ENCODE measurements around the gene SH2D3A. TPM values are rescaled to one million over a fixed set of nuclear protein-coding genes. Genes with fewer than 3 reads are reported as not detected.

The SH2D3A gene
- total RNA-seq (0.53 TPM in 1 of 2 replicates, not detected in the other), polyA plus RNA-seq (0.04 and 0.06 TPM in 2 replicates), polyA minus RNA-seq (1.1 TPM in 1 of 2 replicates, not detected in the other), Bru-seq, nascent RNA (percentile 6 among the genes with signal in this experiment), BruChase-seq, experiment 1, labeled RNA remaining after a 6-hour chase (percentile 15 among the genes with signal in this experiment), BruChase-seq, experiment 2, labeled RNA remaining after a 2-hour chase (percentile 14 among the genes with signal in this experiment)
- polyA plus RNA-seq (2011; cell fraction: cytosol; rRNA removed), result 0.07 and 0.08 TPM in 2 replicates
- polyA plus RNA-seq (2011; cell fraction: nucleus; rRNA removed), result 0.40 and 0.45 TPM in 2 replicates
- polyA plus RNA-seq (2012), result 0.37 and 0.41 TPM in 2 replicates
- 11.0 TPM for polyA minus RNA-seq (2011; cell fraction: cytosol; rRNA and poly(A)+ RNA removed)
- polyA minus RNA-seq (2011; cell fraction: nucleus; rRNA and poly(A)+ RNA removed), result not detected in 2 replicates
- long read RNA-seq, partial matches to known transcripts, result 0 of 1 reads
- long read RNA-seq, other reads (novel, unspliced or antisense), result 1 of 1 reads

- peak; percentile 37 for DNase-seq (ENCODE audit: low read depth, low spot score)
- intact Hi-C loops (cut with micrococcal nuclease), result loop anchor here (1.0 kb wide), 1 partner anchor 96 kb away; no protein-coding TSS in a partner anchor
- no peak for TF ChIP-seq JUN (IDR thresholded peaks at IDR 0.05; ENCODE audit: borderline replicate concordance, insufficient read depth, insufficient read length, low read depth)
- no peak for TF ChIP-seq CTCF (IDR thresholded peaks at IDR 0.05; ENCODE audit: extremely low read depth in 1 of 2, insufficient read depth in 1 of 2, low read depth in 1 of 2, low read length in 2 of 2)
- TF ChIP-seq POLR2AphosphoS5 (IDR thresholded peaks at IDR 0.05; ENCODE audit: insufficient read depth, low read depth, low read length), result no peak
- no peak for TF ChIP-seq MYC (IDR thresholded peaks at IDR 0.05; ENCODE audit: low read depth, low read length)
- TF ChIP-seq FOS (IDR thresholded peaks at IDR 0.05; ENCODE audit: borderline replicate concordance, insufficient read depth, low read length), result no peak
- no peak for TF ChIP-seq MAX (IDR thresholded peaks at IDR 0.05; ENCODE audit: insufficient read depth, insufficient read length)
- no peak for TF ChIP-seq GATA2 (IDR thresholded peaks at IDR 0.05; ENCODE audit: insufficient read depth, insufficient read length, low read depth, low read length)
- no peak for TF ChIP-seq POLR2A (IDR thresholded peaks at IDR 0.05; ENCODE audit: low read depth, low read length)
- no peak for TF ChIP-seq EZH2 (IDR thresholded peaks at IDR 0.05; ENCODE audit: borderline replicate concordance, low read depth, low read length, severe bottlenecking)
- no peaks in the 10 kb centered on the region for H3K9me1 ChIP-seq (replicated peaks; ENCODE audit: control insufficient read depth, extremely low read depth, insufficient read depth, low read length)
- ChIA-PET CTCF (interaction anchor here (0.8 to 3.3 kb wide), 4 partner anchors 29 to 251 kb away, joined by 3 to 16 read pairs (median 4); partner anchors contain the start of gene GPR108), POLR2A (no interaction called here)
- H3K4me3 ChIP-seq (replicated peaks in 1 of 3; ENCODE audit: insufficient read depth in 1 of 3, low read depth in 1 of 3, low read length in 3 of 3), result peak within 1 kb of the TSS in 1 of 3 experiments; percentile 4
- peak within 1 kb of the TSS; percentile 52 for H2AFZ ChIP-seq (ENCODE audit: low read depth, low read length)
- H3K27ac ChIP-seq (ENCODE audit: insufficient read depth, low read depth, low read length), result no peak within 1 kb of the TSS
- H3K79me2 ChIP-seq (ENCODE audit: control insufficient read depth, insufficient read depth, low read length), result no peaks in the 10 kb centered on the region
- H3K4me2 ChIP-seq (ENCODE audit: insufficient read depth, low read length), result peak within 1 kb of the TSS; percentile 10
- BruUV-seq (replicated peaks), result no TSS peak
- dilution Hi-C loops (cut with MboI; ENCODE audit: extremely low pct_ligation_motif_present, low sequenced_read_pairs), result no loop called here
- H3K9me3 ChIP-seq (replicated peaks; ENCODE audit: control insufficient read depth, insufficient read depth, low read length), result no peaks in the 10 kb centered on the region
- no peaks in the 10 kb centered on the region for H4K20me1 ChIP-seq (replicated peaks; ENCODE audit: control insufficient read depth, extremely low read depth, insufficient read depth, low read length)
- peaks cover 5 to 9% of the 10 kb centered on the region in 2 experiments for H3K27me3 ChIP-seq (ENCODE audit: control insufficient read depth in 2 of 2, insufficient read depth in 2 of 2, low read length in 2 of 2)
- H3K9ac ChIP-seq (replicated peaks; ENCODE audit: extremely low read depth, insufficient read depth, low read length), result no peak within 1 kb of the TSS
- H3K36me3 ChIP-seq (ENCODE audit: control insufficient read depth in 2 of 2, extremely low read depth in 1 of 2, insufficient read depth in 2 of 2, low read length in 2 of 2), result no peaks in the 10 kb centered on the region
- no peak for FAIRE-seq
- H3K4me1 ChIP-seq (ENCODE audit: control insufficient read depth, extremely low read depth, insufficient read depth, low read length), result peaks cover 4% of the 10 kb centered on the region
These were observed at the start of gene SH2D3A for GRCh38 chr19:6767357-6768235. Gene SH2D3A (minus strand): TSS chr19:6767435. CDS start chr19:6763748, 3,687 bp downstream.
